B cell (primary cell): ENCODE results near the gene DUSP1. TPM values are rescaled to one million over a fixed set of nuclear protein-coding genes. Genes with fewer than 3 reads are reported as not detected.
"Not testable (repeated sequence)": the region's sequence is repeated elsewhere in the genome, so short reads cannot be mapped to it uniquely, and the experiment has no call there.

Experiments used
- ATAC-seq: fragments of 200-7000 bp; cut with Tn5 transposase; one replicate; pipeline ENCODE4 v1.10.0; 2021; ENCODE audit warnings: low read depth, mild to moderate bottlenecking, moderate number of reproducible peaks, moderate library complexity
- CTCF ChIA-PET: fragments of 350-600 bp; sonication (Branson Sonifier 250); formaldehyde crosslinking; loops from one replicate; lab custom pipeline; 2021; ENCODE audit warnings: antibody characterized with exemption, inconsistent platforms; lab: Charles Lee
- POLR2A ChIA-PET: fragments of 350-600 bp; sonication (Branson Sonifier 250); formaldehyde crosslinking; loops from one replicate; lab custom pipeline; 2021; ENCODE audit warnings: antibody characterized with exemption; lab: Charles Lee
- DNase-seq: peaks from one replicate; pipeline ENCODE4 v3.0.0; 2013
- H2AFZ ChIP-seq: 2 replicates; pipeline ENCODE4 v1.6.1; 2012; ENCODE audit warnings: mild to moderate bottlenecking, low read depth, low read length; ENCODE audit not compliant: insufficient read depth, poor library complexity, severe bottlenecking
- H3K27ac ChIP-seq, 2 donors: 1 replicate in 1 of 2; 2 replicates in 1 of 2; pipeline ENCODE4 v1.5.1; 2012 to 2013; ENCODE audit warnings: low read length in 2 of 2, mild to moderate bottlenecking in 2 of 2, moderate library complexity in 1 of 2
- H3K27me3 ChIP-seq, 4 experiments: fragments of 200-600 bp in 1 of 4; sonication (generic) in 1 of 4; replicated peaks in 1 of 4; 1 replicate in 2 of 4; 2 replicates in 2 of 4; pipeline versions ENCODE4 v1.6.1 to v1.7.0; 2013 to 2016; ENCODE audit warnings: low read length in 3 of 4, mild to moderate bottlenecking in 2 of 4, mixed read lengths in 1 of 4, moderate library complexity in 1 of 4; ENCODE audit not compliant: insufficient read depth in 4 of 4, control insufficient read depth in 3 of 4; ENCODE audit errors: control extremely low read depth in 1 of 4
- H3K36me3 ChIP-seq, 2 experiments: replicated peaks in 1 of 2; 1 replicate in 1 of 2; 2 replicates in 1 of 2; pipeline versions ENCODE4 v1.6.1 to v1.7.1; 2013; ENCODE audit warnings: low read length in 1 of 2; ENCODE audit not compliant: insufficient read depth in 2 of 2, control insufficient read depth in 1 of 2; ENCODE audit errors: control extremely low read depth in 1 of 2, extremely low read depth in 1 of 2
- H3K4me1 ChIP-seq, 2 donors: fragments of 200-600 bp in 1 of 2; sonication (generic) in 1 of 2; 1 replicate in 1 of 2; 2 replicates in 1 of 2; pipeline versions ENCODE4 v1.5.1 to v1.6.1; 2013 to 2017; ENCODE audit warnings: low read length in 2 of 2; ENCODE audit not compliant: control insufficient read depth in 2 of 2, insufficient read depth in 2 of 2
- H3K4me2 ChIP-seq: replicated peaks from 2 replicates; pipeline ENCODE3; 2012; ENCODE audit warnings: mild to moderate bottlenecking, low read depth, low read length; ENCODE audit not compliant: poor library complexity, severe bottlenecking
- H3K4me3 ChIP-seq, 5 experiments: fragments of 200-600 bp in 1 of 5; sonication (generic) in 1 of 5; 1 replicate in 3 of 5; 2 replicates in 2 of 5; pipeline versions ENCODE4 v1.5.1 to v1.7.0; 2011 to 2016; ENCODE audit warnings: low read length in 4 of 5, mild to moderate bottlenecking in 4 of 5, low read depth in 2 of 5, control low read depth in 1 of 5, moderate library complexity in 1 of 5; ENCODE audit not compliant: insufficient read depth in 1 of 5; ENCODE audit errors: control extremely low read depth in 1 of 5, extremely low read depth in 1 of 5
- H3K79me2 ChIP-seq: fragments of 200-600 bp; sonication (generic); one replicate; pipeline ENCODE4 v1.6.0; 2016; ENCODE audit warnings: low read length; ENCODE audit not compliant: control insufficient read depth, insufficient read depth
- H3K9ac ChIP-seq: fragments of 200-600 bp; sonication (generic); 2 replicates; pipeline ENCODE4 v1.6.1; 2017; ENCODE audit warnings: mild to moderate bottlenecking, low read length, moderate library complexity
- H3K9me3 ChIP-seq, 3 donors: one replicate each; pipeline versions ENCODE4 v1.6.1 to v1.7.1; 2013; ENCODE audit warnings: low read length in 2 of 3; ENCODE audit not compliant: control insufficient read depth in 2 of 3, insufficient read depth in 1 of 3; ENCODE audit errors: control extremely low read depth in 1 of 3
- H4K20me1 ChIP-seq: 2 replicates; pipeline ENCODE4 v1.6.0; 2012; ENCODE audit warnings: mild to moderate bottlenecking, low read length; ENCODE audit not compliant: insufficient read depth, control insufficient read depth, poor library complexity, severe bottlenecking
- H3K27ac Mint-ChIP-seq: one replicate; pipeline ENCODE4 v1.8.0; 2021; ENCODE audit warnings: mixed read lengths
- H3K27me3 Mint-ChIP-seq: one replicate; pipeline ENCODE4 v1.8.0; 2021; ENCODE audit warnings: mixed read lengths
- H3K4me1 Mint-ChIP-seq: one replicate; pipeline ENCODE4 v1.8.0; 2021; ENCODE audit warnings: mixed read lengths
- H3K4me3 Mint-ChIP-seq: one replicate; pipeline ENCODE4 v1.8.0; 2021; ENCODE audit warnings: mixed read lengths
- H3K9me3 Mint-ChIP-seq: one replicate; pipeline ENCODE4 v1.8.0; 2022; ENCODE audit warnings: mixed read lengths; ENCODE audit not compliant: insufficient read depth
- WGBS: methylation state at CpG from one replicate; pipeline ENCODE4 v1.1.5; 2013; ENCODE audit warnings: missing lambda C conversion rate; ENCODE audit not compliant: insufficient coverage; 5-methylcytosine and 5-hydroxymethylcytosine counted together
- intact Hi-C: fragments of 100-400 bp; cut with micrococcal nuclease; formaldehyde crosslinking; loops from one replicate; pipeline ENCODE4 v1.10.0; 2022
- polyA plus RNA-seq: library from polyadenylated mRNA; depleted of rRNA; stranded (reverse); fragments of >200 nt; gene quantifications from 2 replicates; pipeline ENCODE4 v1.2.3, GENCODE V29; 2012
- total RNA-seq, 2 donors: library from RNA; stranded (reverse); fragments of 120-200 nt in 1 of 2; gene quantifications; 1 replicate in 1 of 2; 2 replicates in 1 of 2; pipeline versions ENCODE4 v1.2.3 to v1.2.4, GENCODE V29; 2013 to 2022

DUSP1 gene
- total and polyA plus RNA-seq, 2 donors (not counting 1 experiment from before 2014, with no cell fraction given) = 71.2 to 4,228 TPM

GRCh38 chr5:172784162-172784561 lies 13.2 kb upstream of the DUSP1 start:
- H3K9me3 ChIP-seq, H3K4me3 ChIP-seq, H3K27ac Mint-ChIP-seq, intact Hi-C loops, ATAC-seq, H3K27me3 ChIP-seq, H3K36me3 ChIP-seq, H3K4me1 ChIP-seq, H3K27me3 Mint-ChIP-seq, H3K4me3 Mint-ChIP-seq, H3K9ac ChIP-seq, H3K9me3 Mint-ChIP-seq, H3K4me1 Mint-ChIP-seq, H3K79me2 ChIP-seq, H4K20me1 ChIP-seq, H2AFZ ChIP-seq, DNase-seq, H3K27ac ChIP-seq, H3K4me2 ChIP-seq: not testable (repeated sequence)
- POLR2A ChIA-PET = interaction anchor here (0.8 kb wide), 1 partner anchor 13 kb away, joined by 8 read pairs; no protein-coding TSS in a partner anchor
- no CpG with 5 or more reads among the region's 4 CpGs for WGBS
- CTCF ChIA-PET = interaction anchor here (0.7 to 2.1 kb wide), 6 partner anchors 10 to 148 kb away, joined by 3 to 6 read pairs (median 4); partner anchors contain the start of gene DUSP1

GRCh38 chr5:172783319-172783718 lies 12.3 kb upstream of the DUSP1 start:
- POLR2A ChIA-PET, H3K4me3 Mint-ChIP-seq: not testable (repeated sequence)

More at GRCh38 chr5:172783319-172783718, 12.3 kb upstream of the DUSP1 start:
- H3K9ac ChIP-seq, H4K20me1 ChIP-seq, H3K9me3 ChIP-seq, H3K4me1 Mint-ChIP-seq, H3K27ac ChIP-seq, H3K4me2 ChIP-seq, H3K9me3 Mint-ChIP-seq, DNase-seq, H3K4me3 ChIP-seq, H3K27me3 Mint-ChIP-seq, H2AFZ ChIP-seq, H3K4me1 ChIP-seq, ATAC-seq, H3K27ac Mint-ChIP-seq, H3K79me2 ChIP-seq, H3K36me3 ChIP-seq, H3K27me3 ChIP-seq, intact Hi-C loops: not testable (repeated sequence)
- WGBS = 100% methylated on average over 2 of the region's 5 CpGs
- CTCF ChIA-PET = interaction anchor here (0.7 to 2.1 kb wide), 4 partner anchors 11 to 149 kb away, joined by 3 to 6 read pairs (median 4); partner anchors contain the start of gene DUSP1
